Posterior vena cava (tissue), 2 donors: ENCODE data around the gene GPR141. TPM values are rescaled to one million over a fixed set of nuclear protein-coding genes. Genes with fewer than 3 reads are reported as not detected.

Experiments
- DNase-seq: peaks from one replicate; pipeline ENCODE4 v3.0.0-alpha.2; 2020; ENCODE audit warnings: low spot score
- intact Hi-C, 2 donors: fragments of 100-400 bp; cut with DNase I; formaldehyde crosslinking; loops; one replicate each; pipeline versions ENCODE4 v1.14.1 to v1.14.2; 2022 to 2023
- total RNA-seq, 2 donors: library from RNA; stranded (reverse); fragmentation: NEBNext Ultra II Directional; extraction: Animal tissue kit (Norgen Biotek cat#: 25700); gene quantifications; one replicate each; pipeline ENCODE4 v1.2.1, GENCODE V29; 2021
- donor health status: DM: yes; HTN: yes; CAD: no.
- donor health status: DM: yes; HTN: yes; CAD: no.

Gene GPR141
- total RNA-seq, 2 donors from 2014 or later, result 0.71 to 1.3 TPM

- DNase-seq, result no peak
- intact Hi-C loops, result loop anchor here in 1 of 2 donors (5.0 kb wide), 1 partner anchor 1012 kb away; no protein-coding TSS in a partner anchor
These were observed 86.2 kb downstream of the GPR141 start for GRCh38 chr7:37769726-37770125.

GRCh38 chr7:37770838-37771237 is 87.3 kb downstream of the GPR141 start:
- DNase-seq, result no peak
- intact Hi-C loops, result loop anchor here in 1 of 2 donors (5.0 kb wide), 1 partner anchor 1014 kb away; no protein-coding TSS in a partner anchor

GRCh38 chr7:37771342-37771741 is 87.8 kb downstream of the GPR141 start:
- intact Hi-C loops, result loop anchor here in 1 of 2 donors (5.0 kb wide), 1 partner anchor 1014 kb away; no protein-coding TSS in a partner anchor
- no peak for DNase-seq

- DNase-seq, result no peak
- intact Hi-C loops, result loop anchor here in 1 of 2 donors (5.0 kb wide), 1 partner anchor 1014 kb away; no protein-coding TSS in a partner anchor
These were observed 88.2 kb downstream of the GPR141 start for GRCh38 chr7:37771801-37772200.

- DNase-seq, result no peak
- intact Hi-C loops, result no loop called here
These were observed 92.4 kb downstream of the GPR141 start for GRCh38 chr7:37775921-37776320.

- DNase-seq, result no peak
- intact Hi-C loops, result no loop called here
These were observed 97.6 kb downstream of the GPR141 start for GRCh38 chr7:37781156-37781555.

GRCh38 chr7:37782166-37782565 is 98.6 kb downstream of the GPR141 start:
- intact Hi-C loops, result no loop called here
- DNase-seq, result no peak

- intact Hi-C loops, result no loop called here
These were observed 100.4 kb downstream of the GPR141 start for GRCh38 chr7:37784015-37784414.

GRCh38 chr7:37786741-37787569 is 103.4 kb downstream of the GPR141 start:
- no peak for DNase-seq
- intact Hi-C loops, result no loop called here

More at GRCh38 chr7:37784015-37784414, 100.4 kb downstream of the GPR141 start:
- no peak for DNase-seq

Other genes starting within 250 kb of the GPR141 start
- gene ELMO1, start 234.9 kb upstream of the GPR141 start, total RNA-seq, result 10 to 100 TPM; 32.2 to 46.7 TPM
- gene NME8, start 164.8 kb downstream of the GPR141 start, total RNA-seq, result under 1 TPM; 0.19 to 0.29 TPM
- gene SFRP4, start 233.1 kb downstream of the GPR141 start, total RNA-seq, result 100 to 1,000 TPM in 1 of 2 donors, 10 to 100 TPM in 1; 56.7 to 197 TPM
- gene EPDR1, start 236.9 kb downstream of the GPR141 start, total RNA-seq, result 10 to 100 TPM; 31.3 to 42.6 TPM